Lower leg skin (tissue), 3 donors: ENCODE data around the gene CEACAM8.

ENCODE experiments used
- POLR2A ChIP-seq, 2 donors: fragments of 450-650 bp; IDR thresholded peaks; one replicate each; pipeline ENCODE4 v1.6.1; 2016 to 2017; ENCODE audit warnings: antibody characterized with exemption in 2 of 2, mild to moderate bottlenecking in 1 of 2, moderate library complexity in 1 of 2
- TF ChIP-seq, protein P1 (sequence below), 3 donors: fragments of 450-650 bp; IDR thresholded peaks; one replicate each; pipeline ENCODE4 v1.5.1; 2016; ENCODE audit warnings: antibody characterized with exemption in 3 of 3, mild to moderate bottlenecking in 3 of 3, moderate library complexity in 2 of 3

DNA sequence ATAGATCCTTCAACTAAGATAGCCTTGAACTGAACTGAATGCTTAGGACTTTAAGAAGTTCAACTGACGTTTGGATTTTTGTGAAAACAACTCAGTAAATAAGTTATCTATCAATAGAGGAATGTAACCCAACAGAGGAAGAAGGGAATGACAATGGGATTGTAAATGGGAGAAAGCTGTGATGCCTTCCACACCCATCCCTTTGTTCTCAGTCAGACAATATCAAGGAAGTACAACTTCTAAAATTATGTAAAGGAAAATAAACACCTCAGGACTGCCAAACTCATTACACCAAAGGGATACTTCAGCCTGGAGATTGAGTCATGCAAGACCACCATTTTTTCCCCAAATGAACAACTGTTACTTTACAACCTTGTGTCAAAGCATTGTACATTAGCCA, 21.1 kb downstream of the CEACAM8 start:
- TF ChIP-seq, protein P1, sequence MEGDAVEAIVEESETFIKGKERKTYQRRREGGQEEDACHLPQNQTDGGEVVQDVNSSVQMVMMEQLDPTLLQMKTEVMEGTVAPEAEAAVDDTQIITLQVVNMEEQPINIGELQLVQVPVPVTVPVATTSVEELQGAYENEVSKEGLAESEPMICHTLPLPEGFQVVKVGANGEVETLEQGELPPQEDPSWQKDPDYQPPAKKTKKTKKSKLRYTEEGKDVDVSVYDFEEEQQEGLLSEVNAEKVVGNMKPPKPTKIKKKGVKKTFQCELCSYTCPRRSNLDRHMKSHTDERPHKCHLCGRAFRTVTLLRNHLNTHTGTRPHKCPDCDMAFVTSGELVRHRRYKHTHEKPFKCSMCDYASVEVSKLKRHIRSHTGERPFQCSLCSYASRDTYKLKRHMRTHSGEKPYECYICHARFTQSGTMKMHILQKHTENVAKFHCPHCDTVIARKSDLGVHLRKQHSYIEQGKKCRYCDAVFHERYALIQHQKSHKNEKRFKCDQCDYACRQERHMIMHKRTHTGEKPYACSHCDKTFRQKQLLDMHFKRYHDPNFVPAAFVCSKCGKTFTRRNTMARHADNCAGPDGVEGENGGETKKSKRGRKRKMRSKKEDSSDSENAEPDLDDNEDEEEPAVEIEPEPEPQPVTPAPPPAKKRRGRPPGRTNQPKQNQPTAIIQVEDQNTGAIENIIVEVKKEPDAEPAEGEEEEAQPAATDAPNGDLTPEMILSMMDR (IDR thresholded peaks at IDR 0.05), result no peak
- TF ChIP-seq POLR2A (IDR thresholded peaks at IDR 0.05), result no peak
